HepG2 (cell line): ENCODE results near the gene CHDH. TPM values are rescaled to one million over a fixed set of nuclear protein-coding genes. Genes with fewer than 3 reads are reported as not detected.

Experiments used
- ATAC-seq: fragments of 200-7000 bp; cut with Tn5 transposase; 3 replicates; pipeline ENCODE4 v1.9.1; 2020; ENCODE audit warnings: mild to moderate bottlenecking, moderate library complexity
- BruUV-seq: library from RNA; stranded (reverse); fragments of 400-500 nt; replicated peaks from 2 replicates; lab custom pipeline; 2021; lab: Mats Ljungman, UMichigan
- CTCF ChIA-PET: fragments of 300-600 bp; formaldehyde crosslinking; extraction: SDS; loops from one replicate; lab custom pipeline; 2021; ENCODE audit warnings: low total read pairs, inconsistent platforms, low intra/inter-chr PET ratio; lab: Yijun Ruan, JAX
- POLR2A ChIA-PET: fragments of 350-600 bp; sonication (Branson Sonifier 250); formaldehyde crosslinking; loops from one replicate; lab custom pipeline; 2020; ENCODE audit warnings: antibody characterized with exemption, inconsistent platforms; lab: Yijun Ruan, JAX
- DNase-seq: peaks from one replicate; pipeline ENCODE4 v3.0.0-alpha.2; 2015; ENCODE audit warnings: low spot score
- FAIRE-seq: peaks from 3 replicates; lab custom pipeline; 2011; peaks lifted over from hg19 to GRCh38; lab: Jason Lieb, UNC
- H2AFZ ChIP-seq: one replicate; pipeline ENCODE4 v1.6.1; 2011; ENCODE audit warnings: low read length, inconsistent platforms
- H3K27ac ChIP-seq: fragments of 300-600 bp; 3 replicates; pipeline ENCODE4 v1.8.0; 2011; ENCODE audit warnings: mixed run types, mild to moderate bottlenecking, mixed read lengths, low read length, inconsistent platforms; ENCODE audit not compliant: insufficient read depth; ENCODE audit errors: extremely low read length
- H3K27me3 ChIP-seq, 2 experiments: fragments of 200-600 bp in 1 of 2; 2 replicates in 1 of 2; 3 replicates in 1 of 2; pipeline versions ENCODE4 v1.6.0 to v1.8.0; 2011; ENCODE audit warnings: low read length in 2 of 2, mild to moderate bottlenecking in 2 of 2, moderate library complexity in 2 of 2, inconsistent platforms in 1 of 2; ENCODE audit not compliant: insufficient read depth in 2 of 2, control insufficient read depth in 1 of 2
- H3K36me3 ChIP-seq, 2 experiments: fragments of 200-600 bp in 1 of 2; replicated peaks in 1 of 2; 2 replicates in 1 of 2; 3 replicates in 1 of 2; pipeline versions ENCODE4 v1.5.1 to v1.8.0; 2011; ENCODE audit warnings: low read length in 2 of 2, inconsistent platforms in 1 of 2; ENCODE audit not compliant: insufficient read depth in 2 of 2, control insufficient read depth in 1 of 2
- H3K4me1 ChIP-seq: 2 replicates; pipeline ENCODE4 v1.5.1; 2012; ENCODE audit warnings: low read length, inconsistent platforms; ENCODE audit not compliant: insufficient read depth
- H3K4me2 ChIP-seq: 2 replicates; pipeline ENCODE4 v1.6.0; 2011; ENCODE audit warnings: low read depth, low read length, inconsistent platforms
- H3K4me3 ChIP-seq, 3 experiments: fragments of 200-600 bp in 1 of 3; sonication (generic), shearing (Covaris generic) in 1 of 3; replicated peaks in 1 of 3; 2 replicates each; pipeline ENCODE4 v1.5.1; 2011 to 2016; ENCODE audit warnings: low read length in 3 of 3, inconsistent platforms in 2 of 3, low read depth in 2 of 3, mild to moderate bottlenecking in 2 of 3, control low read depth in 1 of 3, mixed read lengths in 1 of 3; ENCODE audit not compliant: insufficient read depth in 1 of 3
- H3K79me2 ChIP-seq: one replicate; pipeline ENCODE4 v1.6.1; 2011; ENCODE audit warnings: low read length, inconsistent platforms; ENCODE audit not compliant: insufficient read depth
- H3K9ac ChIP-seq: 2 replicates; pipeline ENCODE4 v1.6.0; 2011; ENCODE audit warnings: mild to moderate bottlenecking, low read depth, low read length, inconsistent platforms; ENCODE audit not compliant: insufficient read depth
- H3K9me3 ChIP-seq: 2 replicates; pipeline ENCODE4 v1.5.1; 2012; ENCODE audit warnings: mild to moderate bottlenecking, low read length
- H4K20me1 ChIP-seq: 2 replicates; pipeline ENCODE4 v1.6.0; 2011; ENCODE audit warnings: inconsistent platforms, mild to moderate bottlenecking, low read length, moderate library complexity; ENCODE audit not compliant: insufficient read depth
- ARHGAP35 ChIP-seq: sonication (generic); formaldehyde crosslinking; IDR thresholded peaks from 2 replicates; pipeline ENCODE4 v1.9.0; 2022; ENCODE audit warnings: mild to moderate bottlenecking, inconsistent platforms, moderate library complexity, missing genetic modification reagents, borderline replicate concordance
- DRAP1 ChIP-seq: IDR thresholded peaks from 2 replicates; pipeline ENCODE4 v1.6.1; 2016; ENCODE audit warnings: missing genetic modification reagents, missing compliant biosample characterization
- HCFC1 ChIP-seq: fragments of 150-350 bp; IDR thresholded peaks from 2 replicates; pipeline ENCODE4 v1.6.1; 2014; ENCODE audit warnings: low read depth, low read length
- MIXL1 ChIP-seq: IDR thresholded peaks from 2 replicates; pipeline ENCODE4 v1.6.1; 2016
- NCOA1 ChIP-seq: sonication (generic); formaldehyde crosslinking; IDR thresholded peaks from 2 replicates; pipeline ENCODE4 v1.9.0; 2021; ENCODE audit warnings: missing genetic modification reagents
- ZFX ChIP-seq: sonication (generic); formaldehyde crosslinking; IDR thresholded peaks from 2 replicates; pipeline ENCODE4 v1.4.0; 2020; ENCODE audit warnings: mild to moderate bottlenecking, low read depth, missing genetic modification reagents, moderate library complexity
- ZNF543 ChIP-seq: sonication (generic); formaldehyde crosslinking; IDR thresholded peaks from 2 replicates; pipeline ENCODE4 v1.4.0; 2020; ENCODE audit warnings: mild to moderate bottlenecking, missing genetic modification reagents
- ZNF850 ChIP-seq: sonication (generic); formaldehyde crosslinking; conservative IDR thresholded peaks from 2 replicates; pipeline ENCODE4 v1.9.0; 2021; ENCODE audit warnings: mild to moderate bottlenecking, missing genetic modification reagents
- WGBS: methylation state at CpG from one replicate; pipeline ENCODE4 v1.1.6; 2017; ENCODE audit warnings: low lambda C conversion rate; 5-methylcytosine and 5-hydroxymethylcytosine counted together
- in situ Hi-C: cut with HindIII; loops from 2 replicates; pipeline ENCODE4 v1.10.0; 2017; ENCODE audit warnings: low pct_unique_long_range_greater_than_20kb; ENCODE audit not compliant: extremely low pct_ligation_motif_present
- intact Hi-C: fragments of 100-400 bp; cut with micrococcal nuclease; formaldehyde crosslinking; loops from one replicate; pipeline ENCODE4 v1.10.0; 2022; ENCODE audit not compliant: unreplicated experiment
- polyA plus RNA-seq, 8 experiments: library from polyadenylated mRNA; depleted of rRNA in 3 of 8; stranded (reverse) in 7 of 8; unstranded in 1 of 8; fragments of >200 nt; fragmentation: Illumina TruSeq in 4 of 8; extraction: Trizol in 4 of 8; gene quantifications; 2 replicates each; pipeline versions ENCODE4 v1.2.1 to v1.2.3, GENCODE V29; 2011 to 2016; ENCODE audit warnings: low read depth in 4 of 8, missing spikeins in 1 of 8, mixed read lengths in 1 of 8; ENCODE audit not compliant: insufficient read depth in 1 of 8
- total RNA-seq, 5 experiments: library from RNA; depleted of rRNA; stranded (reverse); fragments of >200 nt; fragmentation: Illumina TruSeq; extraction: Trizol; gene quantifications; 2 replicates each; pipeline ENCODE4 v1.2.3, GENCODE V29; 2016; ENCODE audit warnings: low read depth in 1 of 5
- TF ChIP-seq, protein P1 (sequence below): sonication (generic); formaldehyde crosslinking; IDR thresholded peaks from 2 replicates; pipeline ENCODE4 v1.5.0; 2020; ENCODE audit warnings: missing genetic modification reagents, mild to moderate bottlenecking, borderline replicate concordance
- TF ChIP-seq, protein P2 (sequence below): sonication (generic); formaldehyde crosslinking; IDR thresholded peaks from 2 replicates; pipeline ENCODE4 v1.5.0; 2020; ENCODE audit warnings: mild to moderate bottlenecking, missing genetic modification reagents
- TF ChIP-seq, protein P3 (sequence below): conservative IDR thresholded peaks from 2 replicates; pipeline ENCODE4 v1.6.1; 2018; ENCODE audit warnings: missing genetic modification reagents
- TF ChIP-seq, protein P4 (sequence below): sonication (generic); formaldehyde crosslinking; IDR thresholded peaks from 2 replicates; pipeline ENCODE4; 2020; ENCODE audit warnings: missing genetic modification reagents, mild to moderate bottlenecking, borderline replicate concordance
- TF ChIP-seq, protein P5 (sequence below): sonication (generic); formaldehyde crosslinking; IDR thresholded peaks from 2 replicates; pipeline ENCODE4 v1.4.0; 2020; ENCODE audit warnings: missing genetic modification reagents

The CHDH gene
- total and polyA plus RNA-seq, 2 of the 13 experiments (the other 11 are each of a cell fraction or from before 2014, with no cell fraction given), result 28.1 to 48.9 TPM

- no TSS peak for BruUV-seq
- H3K4me2 ChIP-seq, result no peak overlapping the region
- TF ChIP-seq ZNF850 (CRISPR knock-in tag) (no peak), ZFX (CRISPR knock-in tag) (no peak), NCOA1 (CRISPR knock-in tag) (no peak), ZNF543 (CRISPR knock-in tag) (no peak), MIXL1 (no peak), HCFC1 (no peak), DRAP1 (CRISPR knock-in tag) (no peak), ARHGAP35 (CRISPR knock-in tag) (no peak)
- TF ChIP-seq, protein P1, sequence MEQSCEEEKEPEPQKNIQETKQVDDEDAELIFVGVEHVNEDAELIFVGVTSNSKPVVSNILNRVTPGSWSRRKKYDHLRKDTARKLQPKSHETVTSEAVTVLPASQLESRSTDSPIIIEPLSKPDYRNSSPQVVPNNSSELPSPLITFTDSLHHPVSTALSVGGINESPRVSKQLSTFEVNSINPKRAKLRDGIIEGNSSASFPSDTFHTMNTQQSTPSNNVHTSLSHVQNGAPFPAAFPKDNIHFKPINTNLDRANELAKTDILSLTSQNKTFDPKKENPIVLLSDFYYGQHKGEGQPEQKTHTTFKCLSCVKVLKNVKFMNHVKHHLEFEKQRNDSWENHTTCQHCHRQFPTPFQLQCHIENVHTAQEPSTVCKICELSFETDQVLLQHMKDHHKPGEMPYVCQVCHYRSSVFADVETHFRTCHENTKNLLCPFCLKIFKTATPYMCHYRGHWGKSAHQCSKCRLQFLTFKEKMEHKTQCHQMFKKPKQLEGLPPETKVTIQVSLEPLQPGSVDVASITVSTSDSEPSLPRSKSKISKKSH (CRISPR knock-in tag), result no peak
- TF ChIP-seq, protein P2, sequence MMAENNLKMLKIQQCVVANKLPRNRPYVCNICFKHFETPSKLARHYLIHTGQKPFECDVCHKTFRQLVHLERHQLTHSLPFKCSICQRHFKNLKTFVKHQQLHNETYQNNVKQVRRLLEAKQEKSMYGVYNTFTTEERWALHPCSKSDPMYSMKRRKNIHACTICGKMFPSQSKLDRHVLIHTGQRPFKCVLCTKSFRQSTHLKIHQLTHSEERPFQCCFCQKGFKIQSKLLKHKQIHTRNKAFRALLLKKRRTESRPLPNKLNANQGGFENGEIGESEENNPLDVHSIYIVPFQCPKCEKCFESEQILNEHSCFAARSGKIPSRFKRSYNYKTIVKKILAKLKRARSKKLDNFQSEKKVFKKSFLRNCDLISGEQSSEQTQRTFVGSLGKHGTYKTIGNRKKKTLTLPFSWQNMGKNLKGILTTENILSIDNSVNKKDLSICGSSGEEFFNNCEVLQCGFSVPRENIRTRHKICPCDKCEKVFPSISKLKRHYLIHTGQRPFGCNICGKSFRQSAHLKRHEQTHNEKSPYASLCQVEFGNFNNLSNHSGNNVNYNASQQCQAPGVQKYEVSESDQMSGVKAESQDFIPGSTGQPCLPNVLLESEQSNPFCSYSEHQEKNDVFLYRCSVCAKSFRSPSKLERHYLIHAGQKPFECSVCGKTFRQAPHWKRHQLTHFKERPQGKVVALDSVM, result no peak
- TF ChIP-seq, protein P3, sequence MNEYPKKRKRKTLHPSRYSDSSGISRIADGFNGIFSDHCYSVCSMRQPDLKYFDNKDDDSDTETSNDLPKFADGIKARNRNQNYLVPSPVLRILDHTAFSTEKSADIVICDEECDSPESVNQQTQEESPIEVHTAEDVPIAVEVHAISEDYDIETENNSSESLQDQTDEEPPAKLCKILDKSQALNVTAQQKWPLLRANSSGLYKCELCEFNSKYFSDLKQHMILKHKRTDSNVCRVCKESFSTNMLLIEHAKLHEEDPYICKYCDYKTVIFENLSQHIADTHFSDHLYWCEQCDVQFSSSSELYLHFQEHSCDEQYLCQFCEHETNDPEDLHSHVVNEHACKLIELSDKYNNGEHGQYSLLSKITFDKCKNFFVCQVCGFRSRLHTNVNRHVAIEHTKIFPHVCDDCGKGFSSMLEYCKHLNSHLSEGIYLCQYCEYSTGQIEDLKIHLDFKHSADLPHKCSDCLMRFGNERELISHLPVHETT (CRISPR knock-in tag), result no peak
- TF ChIP-seq, protein P4, sequence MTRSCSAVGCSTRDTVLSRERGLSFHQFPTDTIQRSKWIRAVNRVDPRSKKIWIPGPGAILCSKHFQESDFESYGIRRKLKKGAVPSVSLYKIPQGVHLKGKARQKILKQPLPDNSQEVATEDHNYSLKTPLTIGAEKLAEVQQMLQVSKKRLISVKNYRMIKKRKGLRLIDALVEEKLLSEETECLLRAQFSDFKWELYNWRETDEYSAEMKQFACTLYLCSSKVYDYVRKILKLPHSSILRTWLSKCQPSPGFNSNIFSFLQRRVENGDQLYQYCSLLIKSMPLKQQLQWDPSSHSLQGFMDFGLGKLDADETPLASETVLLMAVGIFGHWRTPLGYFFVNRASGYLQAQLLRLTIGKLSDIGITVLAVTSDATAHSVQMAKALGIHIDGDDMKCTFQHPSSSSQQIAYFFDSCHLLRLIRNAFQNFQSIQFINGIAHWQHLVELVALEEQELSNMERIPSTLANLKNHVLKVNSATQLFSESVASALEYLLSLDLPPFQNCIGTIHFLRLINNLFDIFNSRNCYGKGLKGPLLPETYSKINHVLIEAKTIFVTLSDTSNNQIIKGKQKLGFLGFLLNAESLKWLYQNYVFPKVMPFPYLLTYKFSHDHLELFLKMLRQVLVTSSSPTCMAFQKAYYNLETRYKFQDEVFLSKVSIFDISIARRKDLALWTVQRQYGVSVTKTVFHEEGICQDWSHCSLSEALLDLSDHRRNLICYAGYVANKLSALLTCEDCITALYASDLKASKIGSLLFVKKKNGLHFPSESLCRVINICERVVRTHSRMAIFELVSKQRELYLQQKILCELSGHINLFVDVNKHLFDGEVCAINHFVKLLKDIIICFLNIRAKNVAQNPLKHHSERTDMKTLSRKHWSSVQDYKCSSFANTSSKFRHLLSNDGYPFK (CRISPR knock-in tag), result no peak
- TF ChIP-seq, protein P5, sequence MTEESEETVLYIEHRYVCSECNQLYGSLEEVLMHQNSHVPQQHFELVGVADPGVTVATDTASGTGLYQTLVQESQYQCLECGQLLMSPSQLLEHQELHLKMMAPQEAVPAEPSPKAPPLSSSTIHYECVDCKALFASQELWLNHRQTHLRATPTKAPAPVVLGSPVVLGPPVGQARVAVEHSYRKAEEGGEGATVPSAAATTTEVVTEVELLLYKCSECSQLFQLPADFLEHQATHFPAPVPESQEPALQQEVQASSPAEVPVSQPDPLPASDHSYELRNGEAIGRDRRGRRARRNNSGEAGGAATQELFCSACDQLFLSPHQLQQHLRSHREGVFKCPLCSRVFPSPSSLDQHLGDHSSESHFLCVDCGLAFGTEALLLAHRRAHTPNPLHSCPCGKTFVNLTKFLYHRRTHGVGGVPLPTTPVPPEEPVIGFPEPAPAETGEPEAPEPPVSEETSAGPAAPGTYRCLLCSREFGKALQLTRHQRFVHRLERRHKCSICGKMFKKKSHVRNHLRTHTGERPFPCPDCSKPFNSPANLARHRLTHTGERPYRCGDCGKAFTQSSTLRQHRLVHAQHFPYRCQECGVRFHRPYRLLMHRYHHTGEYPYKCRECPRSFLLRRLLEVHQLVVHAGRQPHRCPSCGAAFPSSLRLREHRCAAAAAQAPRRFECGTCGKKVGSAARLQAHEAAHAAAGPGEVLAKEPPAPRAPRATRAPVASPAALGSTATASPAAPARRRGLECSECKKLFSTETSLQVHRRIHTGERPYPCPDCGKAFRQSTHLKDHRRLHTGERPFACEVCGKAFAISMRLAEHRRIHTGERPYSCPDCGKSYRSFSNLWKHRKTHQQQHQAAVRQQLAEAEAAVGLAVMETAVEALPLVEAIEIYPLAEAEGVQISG, result no peak
Measured at GRCh38 chr3:53787016-53787415, 59.2 kb downstream of the CHDH start.

More at GRCh38 chr3:53787016-53787415, 59.2 kb downstream of the CHDH start:
- H4K20me1 ChIP-seq, result no peaks in the 10 kb centered on the region
- no peak overlapping the region for H3K27ac ChIP-seq
- intact Hi-C loops, result no loop called here
- ATAC-seq (no peak), DNase-seq (no peak), FAIRE-seq (no peak)
- WGBS, result 68% methylated on average over 9 of the region's 9 CpGs
- no peaks in the 10 kb centered on the region for H3K36me3 ChIP-seq
- CTCF ChIA-PET, result no interaction called here
- no peaks in the 10 kb centered on the region for H3K79me2 ChIP-seq
- H3K9me3 ChIP-seq, result no peaks in the 10 kb centered on the region
- no peak overlapping the region for H2AFZ ChIP-seq
- H3K4me1 ChIP-seq, result no peaks in the 10 kb centered on the region
- POLR2A ChIA-PET, result no interaction called here
- H3K9ac ChIP-seq, result no peak overlapping the region
- no peaks in the 10 kb centered on the region for H3K27me3 ChIP-seq
- in situ Hi-C loops, result no loop called here
- H3K4me3 ChIP-seq, result no peak overlapping the region
